ENCODE measurements around the gene C3. TPM values are rescaled to one million over a fixed set of nuclear protein-coding genes. Genes with fewer than 3 reads are reported as not detected.

C3 gene
- total RNA-seq, 1 donor from 2014 or later = 1.6 TPM

- Mint-ChIP-seq H3K4me3 (ENCODE audit: low read depth) (no peak overlapping the region), H3K9me3 (ENCODE audit: low read depth) (no peaks in the 10 kb centered on the region)
These were observed 13.3 kb downstream of the C3 start for GRCh38 chr19:6707011-6707657.

GRCh38 chr19:6706633-6706958 is 13.9 kb downstream of the C3 start:
- no peak for TF ChIP-seq CTCF (IDR thresholded peaks at IDR 0.05; ENCODE audit: unreplicated experiment)
- H3K4me1 Mint-ChIP-seq (ENCODE audit: low read depth) = no peaks in the 10 kb centered on the region
- H3K36me3 Mint-ChIP-seq (ENCODE audit: insufficient read depth) = no peaks in the 10 kb centered on the region
- DNase-seq (ENCODE audit: low spot score, unreplicated experiment) = no peak
- no peaks in the 10 kb centered on the region for H3K9me3 Mint-ChIP-seq (ENCODE audit: low read depth)
- no peak overlapping the region for H3K4me3 Mint-ChIP-seq (ENCODE audit: low read depth)
- no peak overlapping the region for H3K27ac Mint-ChIP-seq
- H3K27me3 Mint-ChIP-seq = peaks cover 36% of the 10 kb centered on the region

More at GRCh38 chr19:6707011-6707657, 13.3 kb downstream of the C3 start:
- Mint-ChIP-seq H3K27me3 (peaks cover 39% of the 10 kb centered on the region), H3K36me3 (ENCODE audit: insufficient read depth) (no peaks in the 10 kb centered on the region), H3K27ac (no peak overlapping the region), H3K4me1 (ENCODE audit: low read depth) (no peaks in the 10 kb centered on the region)
- TF ChIP-seq CTCF (IDR thresholded peaks at IDR 0.05; ENCODE audit: unreplicated experiment) = no peak
- DNase-seq (ENCODE audit: low spot score, unreplicated experiment) = no peak

- H3K4me3 Mint-ChIP-seq (ENCODE audit: low read depth) = no peak overlapping the region
- no peaks in the 10 kb centered on the region for H3K9me3 Mint-ChIP-seq (ENCODE audit: low read depth)
- TF ChIP-seq CTCF (IDR thresholded peaks at IDR 0.05; ENCODE audit: unreplicated experiment) = no peak
- no peaks in the 10 kb centered on the region for H3K36me3 Mint-ChIP-seq (ENCODE audit: insufficient read depth)
- no peak for DNase-seq (ENCODE audit: low spot score, unreplicated experiment)
- no peaks in the 10 kb centered on the region for H3K4me1 Mint-ChIP-seq (ENCODE audit: low read depth)
- peaks cover 31% of the 10 kb centered on the region for H3K27me3 Mint-ChIP-seq
- no peak overlapping the region for H3K27ac Mint-ChIP-seq
These were observed 14.4 kb downstream of the C3 start for GRCh38 chr19:6705931-6706632.

GRCh38 chr19:6700586-6701316 is 19.7 kb downstream of the C3 start:
- H3K9me3 Mint-ChIP-seq (ENCODE audit: low read depth) = no peaks in the 10 kb centered on the region
- no peak overlapping the region for H3K27ac Mint-ChIP-seq
- no peak for TF ChIP-seq CTCF (IDR thresholded peaks at IDR 0.05; ENCODE audit: unreplicated experiment)

GRCh38 chr19:6699935-6700334 is 20.5 kb downstream of the C3 start:
- no peaks in the 10 kb centered on the region for H3K36me3 Mint-ChIP-seq (ENCODE audit: insufficient read depth)
- no peaks in the 10 kb centered on the region for H3K27me3 Mint-ChIP-seq
- TF ChIP-seq CTCF (IDR thresholded peaks at IDR 0.05; ENCODE audit: unreplicated experiment) = no peak

More at GRCh38 chr19:6700586-6701316, 19.7 kb downstream of the C3 start:
- Mint-ChIP-seq H3K4me3 (ENCODE audit: low read depth) (no peak overlapping the region), H3K4me1 (ENCODE audit: low read depth) (no peaks in the 10 kb centered on the region), H3K36me3 (ENCODE audit: insufficient read depth) (no peaks in the 10 kb centered on the region), H3K27me3 (no peaks in the 10 kb centered on the region)
- DNase-seq (ENCODE audit: low spot score, unreplicated experiment) = no peak

More at GRCh38 chr19:6699935-6700334, 20.5 kb downstream of the C3 start:
- no peaks in the 10 kb centered on the region for H3K9me3 Mint-ChIP-seq (ENCODE audit: low read depth)
- H3K4me1 Mint-ChIP-seq (ENCODE audit: low read depth) = no peaks in the 10 kb centered on the region
- no peak overlapping the region for H3K4me3 Mint-ChIP-seq (ENCODE audit: low read depth)
- H3K27ac Mint-ChIP-seq = no peak overlapping the region
- DNase-seq (ENCODE audit: low spot score, unreplicated experiment) = no peak

All from progenitor cell of endocrine pancreas (in vitro differentiated cells).